GM21447 (cell line): ENCODE results near the gene PRKACG.

ENCODE experiments used
- ATAC-seq: cut with Tn5 transposase; IDR thresholded peaks from one replicate; pipeline ENCODE4 v1.9.1; 2021; ENCODE audit not compliant: unreplicated experiment

PRKACG gene

GRCh38 chr9:68983522-68984424 lies 30.1 kb downstream of the PRKACG start:
- ATAC-seq, result no peak

GRCh38 chr9:68983008-68983411 lies 30.9 kb downstream of the PRKACG start:
- peak; percentile 39 for ATAC-seq

DNA sequence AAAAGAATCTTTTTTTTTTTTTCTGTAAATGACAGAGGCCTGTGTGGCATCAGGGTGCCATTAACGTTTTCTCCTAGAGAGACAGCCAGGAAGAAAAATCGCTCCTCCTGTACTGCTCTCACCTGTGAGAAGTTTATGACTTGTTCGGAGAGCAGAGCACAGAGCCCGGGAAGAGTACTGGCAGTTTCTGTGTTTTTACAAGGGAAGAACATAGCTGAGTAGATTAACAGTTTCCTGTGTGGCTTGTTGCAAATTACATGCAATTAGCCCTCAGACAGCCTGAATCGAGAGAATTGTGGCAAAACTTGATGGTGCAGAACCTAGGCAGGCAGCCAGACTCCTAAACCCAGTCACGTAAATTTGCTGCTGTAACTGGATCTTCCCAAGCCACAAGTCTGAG lies 32.1 kb downstream of the PRKACG start:
- ATAC-seq, result peak; percentile 60

- ATAC-seq, result no peak
Measured at GRCh38 chr9:68980341-68980914, 33.5 kb downstream of the PRKACG start.

DNA sequence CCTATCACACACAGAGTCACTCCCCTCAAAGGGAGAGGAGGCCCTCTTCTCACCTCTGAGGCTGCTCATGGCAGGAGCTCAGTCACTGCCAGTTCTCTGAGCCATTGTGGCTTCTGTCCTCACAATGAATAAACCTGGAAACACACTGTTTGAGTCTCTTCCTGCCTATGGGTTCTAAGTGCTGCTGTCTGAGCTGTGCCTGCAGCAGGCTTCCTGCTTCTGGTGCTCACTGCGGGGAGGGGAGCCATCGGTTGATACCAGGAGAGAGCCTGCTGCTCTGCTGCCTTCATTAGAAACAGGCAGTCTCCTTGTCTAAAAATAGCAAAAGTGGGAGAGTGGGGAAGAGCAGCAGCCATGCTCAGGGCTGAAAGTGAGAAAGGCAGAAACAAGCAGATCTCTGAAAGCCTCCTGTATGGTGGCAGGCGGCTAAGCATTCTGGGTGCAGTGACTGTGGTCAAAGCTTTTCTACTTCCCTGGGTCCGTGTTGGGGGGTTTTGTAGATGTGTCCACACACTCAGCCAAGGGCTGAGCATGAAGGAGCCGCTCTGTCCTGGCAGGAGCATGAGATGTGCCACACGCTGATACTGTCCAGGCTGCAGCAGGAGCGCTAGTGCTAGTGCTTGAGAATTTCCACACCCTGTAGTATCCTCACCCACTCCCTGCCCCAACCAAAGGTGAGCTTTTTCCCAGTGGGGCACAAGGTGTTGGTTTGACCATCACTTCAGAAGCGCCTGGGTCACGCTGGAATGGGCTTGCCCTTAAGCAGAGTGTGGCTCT lies 34.2 kb downstream of the PRKACG start:
- ATAC-seq, result no peak

DNA sequence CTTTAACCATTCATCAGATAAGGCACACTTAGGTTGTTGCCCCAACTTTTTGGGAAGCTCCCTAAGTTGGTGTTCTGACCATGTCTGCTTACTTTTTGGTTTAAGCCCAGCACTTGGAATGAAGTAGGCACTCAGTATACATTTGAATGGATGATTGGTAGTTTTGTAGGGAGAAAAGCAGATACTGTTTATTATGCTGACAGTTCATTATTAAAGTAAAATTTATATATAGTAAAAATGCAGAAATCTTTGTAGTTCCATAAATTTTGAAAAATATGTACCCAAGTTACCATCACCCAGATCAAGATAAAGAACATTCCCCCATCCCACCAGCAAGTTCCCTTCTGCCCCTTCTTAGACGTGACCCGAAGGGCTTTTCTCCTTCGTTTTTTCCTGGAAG lies 35.4 kb downstream of the PRKACG start:
- no peak for ATAC-seq

GRCh38 chr9:68978066-68978465 lies 35.8 kb downstream of the PRKACG start:
- no peak for ATAC-seq

DNA sequence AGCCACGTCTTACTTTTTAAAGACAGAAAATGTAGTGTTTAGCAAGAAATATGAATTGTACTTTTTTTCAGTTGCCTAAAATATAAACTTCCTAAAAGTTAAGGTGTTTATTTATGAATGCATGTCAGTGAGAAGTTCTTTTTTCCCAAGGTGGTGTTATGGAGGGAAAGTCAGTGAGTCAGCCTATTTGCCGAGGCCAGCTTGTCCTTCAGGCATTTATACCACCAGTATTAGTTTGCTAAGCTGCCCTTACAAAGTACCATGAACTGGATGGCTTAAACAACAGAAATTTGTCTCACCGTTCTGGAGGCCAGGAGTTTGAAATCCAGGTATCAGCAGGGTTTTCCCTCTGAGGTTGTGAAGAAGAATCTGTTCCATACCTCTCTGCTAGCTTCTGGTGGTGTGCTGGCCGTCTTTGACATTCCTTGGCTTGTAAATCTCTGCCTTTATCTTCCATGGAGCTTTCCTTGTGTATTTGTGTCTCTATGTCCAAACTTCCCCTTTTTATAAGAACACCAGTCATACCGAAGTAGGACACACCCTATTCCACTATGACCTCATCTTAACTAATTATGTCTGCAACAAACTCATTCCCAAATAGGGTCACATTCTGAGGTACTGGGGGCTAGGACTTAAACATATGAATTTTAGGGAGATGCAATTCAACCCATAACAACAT lies 38.4 kb downstream of the PRKACG start:
- ATAC-seq, result no peak

DNA sequence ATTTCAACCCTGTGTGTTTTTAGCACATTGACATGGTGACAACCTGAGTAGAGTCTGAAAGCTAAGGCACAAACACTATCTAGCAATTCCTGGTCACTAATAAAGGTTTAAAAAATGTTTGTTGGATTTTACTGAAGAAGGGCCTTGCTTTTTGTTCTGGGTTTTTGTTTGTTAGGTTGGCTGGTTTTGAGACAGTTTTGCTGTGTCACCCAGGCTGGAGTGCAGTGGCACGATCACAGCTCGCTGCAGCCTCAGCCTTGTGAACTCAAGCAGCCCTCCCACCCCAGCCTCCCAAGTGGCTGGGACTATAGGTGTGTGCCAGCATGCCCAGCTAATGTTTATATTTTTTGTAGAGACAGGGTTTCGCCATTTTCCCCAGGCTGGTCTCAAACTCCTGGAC lies 39.0 kb downstream of the PRKACG start:
- no peak for ATAC-seq

DNA sequence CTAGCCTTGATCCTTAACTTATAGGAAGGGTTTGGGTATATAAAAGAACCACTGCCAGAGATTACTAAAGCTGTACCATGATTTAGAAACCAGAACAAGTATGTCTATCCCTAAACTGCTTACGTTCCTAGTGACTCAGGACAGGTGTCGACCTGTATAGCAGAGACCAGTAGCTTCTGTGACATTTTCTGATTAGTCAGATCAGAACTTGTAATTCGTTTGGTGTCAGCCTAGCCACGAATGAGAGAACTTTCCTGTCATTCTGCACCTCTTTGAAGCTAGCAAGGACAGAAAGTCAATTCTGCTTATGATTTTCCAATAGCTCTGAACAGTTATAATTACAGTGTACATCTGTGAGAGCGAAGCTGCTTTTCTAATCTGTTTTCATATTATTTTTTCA lies 39.5 kb downstream of the PRKACG start:
- peak; percentile 87 for ATAC-seq

GRCh38 chr9:68973619-68974018 lies 40.3 kb downstream of the PRKACG start:
- ATAC-seq, result no peak

DNA sequence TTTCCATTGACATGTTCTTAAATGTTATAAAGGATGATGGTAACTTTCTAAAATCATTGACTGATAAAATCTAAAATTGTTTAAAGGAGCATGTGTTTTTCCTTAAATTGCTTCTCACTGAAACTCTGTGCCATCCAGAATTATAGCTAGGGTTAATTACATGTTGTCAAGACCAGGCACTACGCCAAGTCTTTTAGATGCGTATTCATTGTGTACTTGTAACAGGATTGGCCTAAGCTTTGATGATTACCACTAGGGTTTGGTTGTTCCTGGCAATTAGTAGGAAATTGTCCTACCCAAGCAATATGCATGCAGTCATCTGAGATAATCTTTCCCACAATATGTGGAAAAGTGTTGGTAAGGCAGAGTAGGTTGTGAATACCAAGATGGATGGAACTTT lies 43.8 kb downstream of the PRKACG start:
- no peak for ATAC-seq

DNA sequence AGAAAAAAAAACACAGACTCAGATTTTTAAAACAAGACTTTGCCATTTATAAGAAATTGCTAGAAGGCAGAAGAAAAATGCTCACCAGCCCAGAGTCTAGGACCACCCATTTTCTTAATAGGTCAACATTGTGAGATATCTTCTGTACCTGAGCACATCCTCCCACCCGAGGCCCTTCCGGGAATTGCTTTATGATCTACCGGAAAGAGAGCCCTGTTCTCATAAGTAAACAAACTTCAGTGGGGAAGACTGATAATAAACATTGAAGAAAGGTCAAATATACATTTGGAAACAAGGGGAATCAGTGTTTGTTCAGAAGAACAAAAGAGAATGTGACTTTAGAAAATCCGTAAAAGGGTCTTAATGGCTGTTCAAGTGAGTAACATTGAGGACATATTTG lies 44.4 kb downstream of the PRKACG start:
- ATAC-seq, result no peak

- ATAC-seq, result no peak
Measured at GRCh38 chr9:68967800-68968199, 46.1 kb downstream of the PRKACG start.

DNA sequence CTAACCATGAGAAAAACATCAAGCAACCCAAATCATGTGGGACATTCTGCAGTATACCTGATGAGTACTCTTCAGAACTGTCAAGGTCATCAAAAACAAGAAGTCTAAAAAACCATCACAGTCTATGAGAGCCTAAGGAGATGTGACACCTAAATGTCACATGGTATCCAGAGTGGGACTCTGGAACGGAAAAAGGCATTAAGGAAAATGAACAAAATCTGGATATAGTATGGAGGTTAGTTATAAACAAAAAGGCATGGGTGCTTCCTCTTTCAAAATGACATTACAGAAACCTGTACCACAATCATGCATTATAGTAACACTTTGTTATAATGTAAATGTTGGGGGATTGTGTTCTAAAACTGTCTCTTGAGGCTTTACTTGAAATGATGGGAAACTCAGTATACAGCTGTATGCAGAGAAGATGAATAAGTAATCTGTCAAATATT lies 47.4 kb downstream of the PRKACG start:
- peak; percentile 69 for ATAC-seq

DNA sequence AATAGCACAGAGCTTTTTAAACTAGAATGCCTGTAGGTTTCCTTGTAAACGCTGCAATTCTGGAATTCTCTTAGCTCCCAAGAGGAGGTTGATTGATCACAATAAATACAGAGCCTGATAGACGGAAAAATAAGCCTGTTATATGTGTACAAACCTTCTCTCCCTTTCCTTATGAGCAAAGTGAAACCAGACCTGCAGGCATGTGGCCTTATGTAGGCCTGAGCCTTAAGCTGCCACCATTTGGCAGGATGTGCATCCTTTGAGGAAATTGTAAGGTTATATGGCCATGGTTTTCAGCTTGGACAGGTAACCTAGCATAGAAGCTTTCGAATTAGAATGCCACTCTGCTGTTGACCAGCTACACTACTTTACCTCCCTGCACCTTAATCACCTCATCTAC lies 49.1 kb downstream of the PRKACG start:
- no peak for ATAC-seq

DNA sequence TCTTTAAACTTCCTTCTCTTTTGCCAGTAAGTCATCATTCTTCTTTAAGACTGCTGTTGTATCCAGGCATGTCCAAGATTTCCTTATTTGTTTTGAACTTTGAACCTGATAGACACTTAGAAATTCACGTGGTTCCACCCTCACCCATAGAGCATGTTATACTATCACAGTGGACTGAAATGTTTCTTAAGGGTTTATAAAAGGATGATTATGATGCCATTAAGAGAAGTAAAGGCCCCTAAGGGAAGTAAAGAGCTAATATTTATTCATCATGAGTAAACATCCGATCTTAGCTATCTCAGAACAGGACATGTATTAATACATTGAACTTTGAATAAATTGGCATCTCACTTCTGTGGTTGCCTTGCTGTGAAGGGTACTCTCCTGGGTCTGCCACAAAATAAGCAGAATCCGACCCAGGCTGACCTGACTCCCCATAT lies 49.8 kb downstream of the PRKACG start:
- ATAC-seq, result no peak

GRCh38 chr9:68963416-68963815 lies 50.5 kb downstream of the PRKACG start:
- no peak for ATAC-seq
